A673 (cell line): Measurements from ENCODE around the gene METTL23. TPM values are rescaled to one million over a fixed set of nuclear protein-coding genes. Genes with fewer than 3 reads are reported as not detected.
"Not testable (repeated sequence)": the region's sequence is repeated elsewhere in the genome, so short reads cannot be mapped to it uniquely, and the experiment has no call there.

ENCODE experiments used
- BruUV-seq: library from RNA; stranded (reverse); fragments of 400-500 nt; replicated peaks from 2 replicates; lab custom pipeline; 2021; lab: Mats Ljungman, UMichigan
- CTCF ChIA-PET: fragments of 300-600 bp; sonication (Branson Sonifier 250); formaldehyde crosslinking; loops from one replicate; lab custom pipeline; 2022; ENCODE audit warnings: antibody characterized with exemption; lab: Charles Lee
- POLR2A ChIA-PET: fragments of 300-600 bp; sonication (Branson Sonifier 250); formaldehyde crosslinking; loops from one replicate; lab custom pipeline; 2022; ENCODE audit warnings: antibody characterized with exemption; ENCODE audit not compliant: low non-redundant PET; lab: Charles Lee
- DNase-seq: peaks from one replicate; pipeline ENCODE4 v3.0.0-alpha.2; 2015; ENCODE audit warnings: low spot score
- H3K27ac ChIP-seq: fragments of 200-600 bp; sonication (generic); 2 replicates; pipeline ENCODE4 v1.5.1; 2016; ENCODE audit warnings: mixed run types, low read depth, mild to moderate bottlenecking, mixed read lengths, antibody characterized with exemption, low read length; ENCODE audit not compliant: poor library complexity, severe bottlenecking
- H3K27me3 ChIP-seq: fragments of 200-600 bp; sonication (generic); replicated peaks from 2 replicates; pipeline ENCODE4 v1.6.1; 2017; ENCODE audit warnings: mixed run types, low read depth, mild to moderate bottlenecking, mixed read lengths, antibody characterized with exemption, low read length; ENCODE audit not compliant: insufficient read depth, poor library complexity
- H3K36me3 ChIP-seq: fragments of 200-600 bp; sonication (generic); 2 replicates; pipeline ENCODE4 v1.6.1; 2016; ENCODE audit warnings: mixed run types, mild to moderate bottlenecking, mixed read lengths, antibody characterized with exemption, low read length; ENCODE audit not compliant: insufficient read depth, poor library complexity, severe bottlenecking
- H3K4me1 ChIP-seq: fragments of 200-600 bp; sonication (generic); 2 replicates; pipeline ENCODE4 v1.6.1; 2017; ENCODE audit warnings: mixed run types, mild to moderate bottlenecking, mixed read lengths, antibody characterized with exemption, low read length; ENCODE audit not compliant: insufficient read depth, poor library complexity, severe bottlenecking
- H3K4me3 ChIP-seq: fragments of 200-600 bp; sonication (generic); 2 replicates; pipeline ENCODE4 v1.5.1; 2016; ENCODE audit warnings: low read depth, mixed run types, mild to moderate bottlenecking, mixed read lengths, low read length; ENCODE audit not compliant: poor library complexity, severe bottlenecking
- H3K9me3 ChIP-seq: fragments of 200-600 bp; sonication (generic); 2 replicates; pipeline ENCODE4 v1.6.1; 2016; ENCODE audit warnings: mixed run types, low read depth, mild to moderate bottlenecking, mixed read lengths, antibody characterized with exemption, low read length; ENCODE audit not compliant: poor library complexity, severe bottlenecking
- EZH2 ChIP-seq: fragments of 200-600 bp; sonication (generic); IDR thresholded peaks from 2 replicates; pipeline ENCODE4 v1.6.1; 2017; ENCODE audit warnings: borderline replicate concordance, low read depth, mild to moderate bottlenecking, mixed read lengths, antibody characterized with exemption, low read length; ENCODE audit not compliant: poor library complexity, severe bottlenecking
- intact Hi-C: fragments of 100-400 bp; cut with micrococcal nuclease; formaldehyde crosslinking; loops from one replicate; pipeline ENCODE4 v1.10.0; 2022; ENCODE audit not compliant: unreplicated experiment
- total RNA-seq: library from RNA; stranded (reverse); gene quantifications from 2 replicates; pipeline ENCODE4 v1.2.3, GENCODE V29; 2021
- TF ChIP-seq, protein P1 (sequence below): fragments of 300-800, 200-600 bp; sonication (generic); conservative IDR thresholded peaks from 2 replicates; pipeline ENCODE4 v1.5.1; 2017; ENCODE audit warnings: low read depth, mild to moderate bottlenecking, antibody characterized with exemption, low read length, moderate library complexity, mixed read lengths

METTL23 gene
- total RNA-seq, 1 experiment from 2014 or later, result 42.4 TPM

DNA sequence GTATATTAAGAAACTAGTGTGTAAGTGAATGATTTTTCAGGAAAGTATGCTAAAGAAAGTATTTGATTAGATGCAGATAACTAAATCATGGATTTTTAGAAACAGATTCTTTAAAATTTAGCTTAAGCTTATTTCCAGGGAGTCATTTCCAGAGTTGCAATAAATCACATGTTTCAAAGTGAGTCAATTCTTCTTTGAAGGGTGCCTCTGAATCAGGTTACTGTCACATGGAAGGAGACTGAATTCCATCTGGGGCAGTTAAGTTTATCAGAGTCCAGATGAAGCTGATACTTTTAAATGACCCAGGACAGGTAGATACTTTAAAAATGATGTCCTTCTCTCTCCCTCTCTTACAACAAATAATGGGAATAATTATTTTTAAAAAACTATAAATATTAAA is 16.3 kb downstream of the METTL23 start:
- intact Hi-C loops, result no loop called here
- ChIA-PET CTCF (no interaction called here), POLR2A (no interaction called here)
- no TSS peak for BruUV-seq
- Histone ChIP-seq H3K27ac (no peak overlapping the region), H3K9me3 (no peaks in the 10 kb centered on the region), H3K4me1 (peaks cover 10% of the 10 kb centered on the region), H3K36me3 (peaks cover 30% of the 10 kb centered on the region), H3K27me3 (no peaks in the 10 kb centered on the region), H3K4me3 (no peak overlapping the region)
- TF ChIP-seq, protein P1, sequence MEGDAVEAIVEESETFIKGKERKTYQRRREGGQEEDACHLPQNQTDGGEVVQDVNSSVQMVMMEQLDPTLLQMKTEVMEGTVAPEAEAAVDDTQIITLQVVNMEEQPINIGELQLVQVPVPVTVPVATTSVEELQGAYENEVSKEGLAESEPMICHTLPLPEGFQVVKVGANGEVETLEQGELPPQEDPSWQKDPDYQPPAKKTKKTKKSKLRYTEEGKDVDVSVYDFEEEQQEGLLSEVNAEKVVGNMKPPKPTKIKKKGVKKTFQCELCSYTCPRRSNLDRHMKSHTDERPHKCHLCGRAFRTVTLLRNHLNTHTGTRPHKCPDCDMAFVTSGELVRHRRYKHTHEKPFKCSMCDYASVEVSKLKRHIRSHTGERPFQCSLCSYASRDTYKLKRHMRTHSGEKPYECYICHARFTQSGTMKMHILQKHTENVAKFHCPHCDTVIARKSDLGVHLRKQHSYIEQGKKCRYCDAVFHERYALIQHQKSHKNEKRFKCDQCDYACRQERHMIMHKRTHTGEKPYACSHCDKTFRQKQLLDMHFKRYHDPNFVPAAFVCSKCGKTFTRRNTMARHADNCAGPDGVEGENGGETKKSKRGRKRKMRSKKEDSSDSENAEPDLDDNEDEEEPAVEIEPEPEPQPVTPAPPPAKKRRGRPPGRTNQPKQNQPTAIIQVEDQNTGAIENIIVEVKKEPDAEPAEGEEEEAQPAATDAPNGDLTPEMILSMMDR, result no peak
- no peak for TF ChIP-seq EZH2
- DNase-seq, result no peak

DNA sequence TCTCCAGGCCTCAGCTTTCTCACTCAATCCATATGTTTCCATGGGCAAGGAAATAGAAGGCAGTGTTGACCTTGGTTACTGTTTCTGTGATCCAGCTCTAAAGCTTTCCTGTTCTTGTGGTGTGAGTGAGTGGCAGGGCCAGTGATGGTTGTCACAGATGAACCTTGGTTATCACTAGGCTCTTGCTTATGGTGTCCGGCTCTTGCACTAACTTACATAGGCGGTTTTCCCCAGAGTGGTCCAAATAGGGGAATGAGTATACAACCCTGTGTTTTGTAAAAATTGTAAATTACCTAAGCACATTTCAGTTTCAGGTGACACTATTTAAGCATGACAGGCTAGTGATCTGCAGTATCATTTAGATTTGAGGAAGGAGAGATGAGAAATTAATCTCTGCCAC is 18.1 kb downstream of the METTL23 start:
- intact Hi-C loops, result no loop called here
- no peak for DNase-seq
- Histone ChIP-seq H3K4me1 (peaks cover 10% of the 10 kb centered on the region), H3K9me3 (no peaks in the 10 kb centered on the region), H3K4me3 (no peak overlapping the region), H3K27me3 (no peaks in the 10 kb centered on the region), H3K36me3 (peaks cover 30% of the 10 kb centered on the region), H3K27ac (no peak overlapping the region)
- POLR2A ChIA-PET, result no interaction called here
- no peak for TF ChIP-seq EZH2
- TF ChIP-seq, protein P1, result no peak
- CTCF ChIA-PET, result no interaction called here
- BruUV-seq, result no TSS peak

DNA sequence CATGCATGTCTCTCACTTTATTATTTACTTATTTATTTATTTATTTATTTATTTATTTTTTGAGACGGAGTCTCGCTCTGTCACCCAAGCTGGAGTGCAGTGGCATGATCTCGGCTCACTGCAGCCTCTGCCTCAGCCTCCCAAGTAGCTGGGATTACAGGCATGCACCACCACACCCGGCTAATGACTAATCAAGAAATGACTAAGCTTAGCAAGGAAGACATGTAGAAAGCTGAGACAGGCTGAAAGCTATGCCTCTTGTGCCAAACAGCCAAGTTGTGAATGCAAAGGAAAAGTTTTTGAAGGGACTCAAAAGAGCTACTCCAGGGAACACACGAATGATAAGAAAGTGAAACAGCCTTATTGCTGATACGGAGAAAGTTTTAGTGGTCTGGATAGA is 19.1 kb downstream of the METTL23 start:
- H3K36me3 ChIP-seq, result peaks cover 30% of the 10 kb centered on the region
- BruUV-seq, CTCF ChIA-PET, H3K9me3 ChIP-seq, H3K4me3 ChIP-seq, intact Hi-C loops, H3K27ac ChIP-seq, DNase-seq, H3K27me3 ChIP-seq, POLR2A ChIA-PET, H3K4me1 ChIP-seq: not testable (repeated sequence)

DNA sequence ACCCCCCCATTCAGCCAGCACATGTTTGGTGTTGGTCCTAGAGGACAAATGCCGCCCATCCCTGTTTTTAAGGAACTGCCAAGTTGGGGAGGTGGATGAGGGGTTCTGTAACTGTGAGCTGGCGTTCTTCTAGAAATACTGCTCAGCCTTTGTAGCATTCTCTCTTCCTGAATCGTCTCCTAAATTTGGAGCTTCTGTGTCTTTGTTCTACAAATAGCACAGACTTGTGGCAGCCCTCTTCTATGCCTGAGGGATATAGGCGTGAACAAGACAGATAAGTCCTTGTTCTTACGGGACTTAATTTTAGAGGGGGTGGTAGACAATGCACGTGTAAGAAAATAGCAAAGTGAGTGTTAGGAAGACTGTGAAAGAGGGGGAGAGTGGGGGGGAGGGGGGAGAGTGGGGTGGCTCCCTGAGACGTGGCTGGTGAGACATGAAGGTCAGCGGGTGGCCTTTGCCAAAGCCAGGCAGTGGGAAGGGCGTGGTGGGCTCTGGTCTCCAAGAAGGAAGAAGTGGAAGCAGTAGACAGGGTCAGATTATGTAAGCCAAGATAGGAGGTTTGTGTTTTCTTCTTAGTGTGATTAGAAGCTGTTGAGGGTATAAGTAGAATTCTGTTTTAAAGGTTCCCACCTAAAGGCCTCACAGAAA is 21.2 kb downstream of the METTL23 start:
- no peak for TF ChIP-seq EZH2
- TF ChIP-seq, protein P1, result no peak
- Histone ChIP-seq H3K4me3 (no peak overlapping the region), H3K4me1 (no peaks in the 10 kb centered on the region), H3K36me3 (peaks cover 35% of the 10 kb centered on the region), H3K27ac (no peak overlapping the region), H3K27me3 (no peaks in the 10 kb centered on the region), H3K9me3 (no peaks in the 10 kb centered on the region)
- CTCF ChIA-PET, result no interaction called here
- no peak for DNase-seq
- intact Hi-C loops, result no loop called here
- no TSS peak for BruUV-seq
- POLR2A ChIA-PET, result interaction anchor here (0.7 kb wide), 1 partner anchor 942 kb away, joined by 6 read pairs; no protein-coding TSS in a partner anchor
